Astrocyte of the hippocampus (primary cell): ENCODE results near the gene ZNF516.

ENCODE experiments used
- DNase-seq: peaks from one replicate; pipeline ENCODE4 v3.0.0; 2011; ENCODE audit warnings: low read depth, low spot score

Gene ZNF516

GRCh38 chr18:76380791-76381405 lies 114.1 kb downstream of the ZNF516 start:
- DNase-seq, result peak; percentile 20

- no peak for DNase-seq
These were observed 114.8 kb downstream of the ZNF516 start for GRCh38 chr18:76380127-76380729.

- DNase-seq, result no peak
These were observed 115.6 kb downstream of the ZNF516 start for GRCh38 chr18:76379226-76380126.

- no peak for DNase-seq
These were observed 116.4 kb downstream of the ZNF516 start for GRCh38 chr18:76378526-76379215.

- DNase-seq, result no peak
These were observed 117.7 kb downstream of the ZNF516 start for GRCh38 chr18:76377359-76377756.

GRCh38 chr18:76376668-76377358 lies 118.2 kb downstream of the ZNF516 start:
- no peak for DNase-seq

- DNase-seq, result no peak
These were observed 118.8 kb downstream of the ZNF516 start for GRCh38 chr18:76376225-76376624.

GRCh38 chr18:76374330-76375281 lies 120.4 kb downstream of the ZNF516 start:
- DNase-seq, result no peak

- no peak for DNase-seq
These were observed 121.7 kb downstream of the ZNF516 start for GRCh38 chr18:76373297-76373696.

GRCh38 chr18:76371301-76372203 lies 123.5 kb downstream of the ZNF516 start:
- DNase-seq, result no peak

GRCh38 chr18:76370686-76371085 lies 124.4 kb downstream of the ZNF516 start:
- no peak for DNase-seq

GRCh38 chr18:76370201-76370600 lies 124.8 kb downstream of the ZNF516 start:
- DNase-seq, result no peak

- no peak for DNase-seq
These were observed 125.3 kb downstream of the ZNF516 start for GRCh38 chr18:76369791-76370190.

- no peak for DNase-seq
These were observed 126.1 kb downstream of the ZNF516 start for GRCh38 chr18:76368976-76369375.

GRCh38 chr18:76368271-76368670 lies 126.8 kb downstream of the ZNF516 start:
- DNase-seq, result no peak

- DNase-seq, result peak; percentile 20
These were observed 127.6 kb downstream of the ZNF516 start for GRCh38 chr18:76367168-76368125.

GRCh38 chr18:76365561-76365960 lies 129.5 kb downstream of the ZNF516 start:
- DNase-seq, result no peak
